ENCODE data around the gene CAVIN4.

The CAVIN4 gene

GRCh38 chr9:100577776-100578448 lies at the start of gene CAVIN4:
Gene CAVIN4, plus strand, starts transcription at chr9:100578079. Its CDS starts 65 bp downstream, at chr9:100578144.
- DNase-seq: no peak

GRCh38 chr9:100534401-100534800 lies 43.5 kb upstream of the CAVIN4 start:
- no peak for DNase-seq

- no peak for DNase-seq
Observed at GRCh38 chr9:100540327-100540726, 37.6 kb upstream of the CAVIN4 start.

GRCh38 chr9:100549048-100549447 lies 28.8 kb upstream of the CAVIN4 start:
- DNase-seq: no peak

GRCh38 chr9:100554935-100555401 lies 22.9 kb upstream of the CAVIN4 start:
- DNase-seq: no peak

- no peak for DNase-seq
Observed at GRCh38 chr9:100555471-100555870, 22.4 kb upstream of the CAVIN4 start.

- DNase-seq: no peak
Observed at GRCh38 chr9:100557053-100557452, 20.8 kb upstream of the CAVIN4 start.

GRCh38 chr9:100561256-100561655 lies 16.6 kb upstream of the CAVIN4 start:
- no peak for DNase-seq

GRCh38 chr9:100567856-100568255 lies 10.0 kb upstream of the CAVIN4 start:
- no peak for DNase-seq

- DNase-seq: no peak
Observed at GRCh38 chr9:100573655-100574260, 4.1 kb upstream of the CAVIN4 start.

GRCh38 chr9:100575006-100575405 lies 2.9 kb upstream of the CAVIN4 start:
- DNase-seq: no peak

- no peak for DNase-seq
Observed at GRCh38 chr9:100575765-100576386, 2.0 kb upstream of the CAVIN4 start.

GRCh38 chr9:100578610-100579009 lies 731 bp downstream of the CAVIN4 start:
- DNase-seq: no peak

GRCh38 chr9:100579665-100580064 lies 1.8 kb downstream of the CAVIN4 start:
- DNase-seq: no peak

- DNase-seq: no peak
Observed at GRCh38 chr9:100580257-100580656, 2.4 kb downstream of the CAVIN4 start.

- no peak for DNase-seq
Observed at GRCh38 chr9:100581081-100581480, 3.2 kb downstream of the CAVIN4 start.

GRCh38 chr9:100581661-100582060 lies 3.8 kb downstream of the CAVIN4 start:
- no peak for DNase-seq

GRCh38 chr9:100583014-100583802 lies 5.3 kb downstream of the CAVIN4 start:
- DNase-seq: no peak

- no peak for DNase-seq
Observed at GRCh38 chr9:100584951-100585350, 7.1 kb downstream of the CAVIN4 start.

GRCh38 chr9:100586093-100586492 lies 8.2 kb downstream of the CAVIN4 start:
- DNase-seq: no peak

GRCh38 chr9:100587375-100587774 lies 9.5 kb downstream of the CAVIN4 start:
- no peak for DNase-seq

GRCh38 chr9:100589582-100589981 lies 11.7 kb downstream of the CAVIN4 start:
- DNase-seq: no peak

- no peak for DNase-seq
Observed at GRCh38 chr9:100590481-100590880, 12.6 kb downstream of the CAVIN4 start.
